GM21381 (cell line): Measurements from ENCODE around the gene DLX5.

Experiments used
- ATAC-seq: cut with Tn5 transposase; IDR thresholded peaks from one replicate; pipeline ENCODE4 v1.9.1; 2021; ENCODE audit warnings: mild to moderate bottlenecking, moderate library complexity; ENCODE audit not compliant: unreplicated experiment

The DLX5 gene

GRCh38 chr7:96992192-96993005 is 32.2 kb downstream of the DLX5 start:
- no peak for ATAC-seq

- no peak for ATAC-seq
These were observed 33.0 kb downstream of the DLX5 start for GRCh38 chr7:96991546-96992191.

GRCh38 chr7:96989859-96990317 is 34.7 kb downstream of the DLX5 start:
- ATAC-seq, result no peak

- ATAC-seq, result no peak
These were observed 35.3 kb downstream of the DLX5 start for GRCh38 chr7:96989241-96989858.

- ATAC-seq, result no peak
These were observed 36.9 kb downstream of the DLX5 start for GRCh38 chr7:96987719-96988118.

- ATAC-seq, result no peak
These were observed 37.7 kb downstream of the DLX5 start for GRCh38 chr7:96986901-96987300.

- ATAC-seq, result no peak
These were observed 38.6 kb downstream of the DLX5 start for GRCh38 chr7:96985992-96986391.

- ATAC-seq, result no peak
These were observed 42.0 kb downstream of the DLX5 start for GRCh38 chr7:96982586-96982985.

GRCh38 chr7:96979551-96980276 is 44.9 kb downstream of the DLX5 start:
- no peak for ATAC-seq

GRCh38 chr7:96977445-96977844 is 47.2 kb downstream of the DLX5 start:
- no peak for ATAC-seq

GRCh38 chr7:96976106-96976505 is 48.5 kb downstream of the DLX5 start:
- ATAC-seq, result no peak

- ATAC-seq, result no peak
These were observed 50.6 kb downstream of the DLX5 start for GRCh38 chr7:96973986-96974385.

GRCh38 chr7:96970739-96971138 is 53.9 kb downstream of the DLX5 start:
- no peak for ATAC-seq
